HG03442 (cell line): ENCODE measurements around the gene COA4.

Source experiments
- ATAC-seq: cut with Tn5 transposase; IDR thresholded peaks from one replicate; pipeline ENCODE4 v1.9.1; 2021; ENCODE audit warnings: mild to moderate bottlenecking, moderate library complexity; ENCODE audit not compliant: unreplicated experiment

COA4 gene

DNA sequence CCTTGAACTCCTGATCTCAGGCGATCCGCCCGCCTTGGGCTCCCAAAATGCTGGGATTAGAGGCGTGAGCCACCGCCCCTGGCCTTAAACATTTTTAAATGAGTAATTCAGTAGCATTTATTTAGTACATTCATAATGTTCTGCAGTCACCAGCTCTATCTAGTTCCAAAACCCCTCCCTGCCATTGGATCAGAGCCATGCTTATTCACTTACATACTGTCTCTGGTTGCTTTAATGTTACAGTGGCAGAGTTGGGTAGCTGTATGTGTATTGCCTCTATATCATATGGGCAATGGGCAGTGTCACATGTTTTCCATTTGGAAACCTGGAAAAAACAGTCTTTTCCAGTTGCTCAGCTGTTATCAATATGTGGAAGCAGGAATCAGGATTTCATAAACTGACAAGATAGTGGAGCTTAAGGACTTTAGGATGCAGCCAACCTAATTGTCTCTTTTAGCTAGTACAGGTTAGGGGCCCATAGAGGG lies 10.5 kb downstream of the COA4 start:
- ATAC-seq, result no peak

DNA sequence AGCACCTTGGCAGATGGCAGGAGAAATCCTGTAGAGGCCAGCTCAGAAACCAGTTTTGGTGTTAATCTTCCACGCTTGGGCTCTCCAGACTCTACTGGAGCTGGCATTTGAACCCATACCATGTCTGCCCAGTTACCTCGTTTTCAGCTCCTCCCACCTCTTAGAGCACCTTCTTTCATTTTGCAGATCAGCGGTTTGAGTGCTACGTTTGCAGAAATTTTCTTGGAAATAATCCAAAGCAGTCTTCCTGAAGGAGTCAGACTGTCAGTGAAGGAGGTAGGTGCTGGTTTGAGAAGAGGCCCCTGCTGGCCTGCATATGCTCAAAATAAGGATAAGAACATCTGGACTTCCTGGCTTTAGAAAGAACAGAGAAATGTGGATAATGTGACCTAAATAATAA lies 13.7 kb downstream of the COA4 start:
- ATAC-seq, result no peak

DNA sequence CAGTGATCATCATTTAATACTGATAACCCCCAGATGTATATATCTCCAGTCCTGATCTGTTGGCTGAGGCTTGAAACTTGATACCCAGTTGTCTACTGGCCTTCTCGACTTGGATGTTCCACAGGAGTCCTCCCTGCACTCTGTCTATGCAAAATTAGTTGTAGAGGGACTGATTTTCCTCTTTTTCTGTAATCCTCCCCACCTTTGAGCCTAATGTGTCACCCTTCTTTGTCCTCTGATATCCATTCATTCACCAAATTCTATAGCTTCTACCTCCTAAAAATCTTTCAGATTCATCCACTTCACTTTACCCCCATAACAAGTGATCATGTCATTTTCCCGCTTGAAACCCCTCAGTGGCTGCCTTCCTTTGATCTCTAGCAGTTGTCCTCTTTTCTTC lies 16.4 kb downstream of the COA4 start:
- ATAC-seq, result no peak

DNA sequence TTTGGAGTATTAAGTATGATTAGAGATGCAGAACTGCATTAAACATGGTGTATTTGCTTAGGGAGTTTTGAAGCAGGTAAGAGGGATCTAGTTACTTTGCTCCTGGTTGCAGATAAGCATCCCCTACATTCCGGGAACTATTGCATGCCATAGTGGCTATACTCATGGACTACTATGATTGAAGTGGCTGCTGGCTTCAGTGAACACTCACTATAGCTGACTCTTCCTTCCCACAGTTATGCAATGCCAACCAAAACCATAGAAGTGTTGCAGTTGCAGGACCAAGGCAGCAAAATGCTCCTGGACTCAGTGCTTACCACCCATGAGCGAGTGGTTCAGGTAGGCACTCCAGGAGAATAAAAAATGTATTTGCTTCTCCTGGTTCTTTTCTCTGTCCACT lies 17.0 kb downstream of the COA4 start:
- no peak for ATAC-seq

DNA sequence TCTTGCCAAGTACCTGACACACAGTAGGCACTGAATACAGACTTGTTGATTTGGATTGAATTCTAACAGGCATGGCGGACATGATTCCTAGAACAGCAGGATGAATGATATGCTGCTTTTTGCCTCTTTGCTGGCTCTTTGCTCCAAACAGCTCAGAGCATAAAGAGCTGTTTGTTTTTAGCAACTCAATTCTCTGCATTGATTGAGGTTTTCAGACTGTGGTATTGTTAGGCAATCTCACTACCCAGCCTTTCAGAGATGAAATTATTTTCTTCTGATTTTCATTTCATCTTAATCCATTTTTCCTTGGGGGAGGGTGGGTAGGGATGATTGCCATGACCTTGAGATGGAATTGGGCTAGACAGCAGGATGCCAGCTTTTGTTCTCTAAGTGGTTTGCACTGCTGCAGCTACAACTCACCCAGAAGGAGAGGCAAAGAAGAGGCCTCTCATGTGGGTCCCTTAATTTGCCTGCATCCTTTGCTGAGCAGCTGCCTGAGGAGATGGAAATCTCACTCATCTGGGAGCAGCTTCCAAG lies 20.5 kb downstream of the COA4 start:
- no peak for ATAC-seq

DNA sequence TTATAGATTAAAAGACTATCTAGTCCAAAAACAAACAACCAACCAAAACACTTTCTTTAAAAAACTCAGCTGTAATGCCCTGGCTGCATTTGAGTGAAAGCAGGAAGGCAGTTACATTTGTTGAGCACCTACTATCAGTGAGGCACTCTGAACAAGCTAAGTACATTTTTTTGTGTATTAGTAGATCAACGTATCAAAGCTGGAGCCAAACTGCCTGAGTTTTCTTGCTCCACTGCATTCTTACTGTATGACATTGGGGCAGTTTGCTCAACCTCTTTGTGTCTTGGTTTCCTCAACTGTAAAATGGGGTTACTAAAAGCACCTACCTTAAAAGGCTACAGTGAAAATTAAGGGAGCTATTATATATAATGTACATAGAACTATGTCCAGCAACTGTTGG lies 22.0 kb downstream of the COA4 start:
- ATAC-seq, result no peak

DNA sequence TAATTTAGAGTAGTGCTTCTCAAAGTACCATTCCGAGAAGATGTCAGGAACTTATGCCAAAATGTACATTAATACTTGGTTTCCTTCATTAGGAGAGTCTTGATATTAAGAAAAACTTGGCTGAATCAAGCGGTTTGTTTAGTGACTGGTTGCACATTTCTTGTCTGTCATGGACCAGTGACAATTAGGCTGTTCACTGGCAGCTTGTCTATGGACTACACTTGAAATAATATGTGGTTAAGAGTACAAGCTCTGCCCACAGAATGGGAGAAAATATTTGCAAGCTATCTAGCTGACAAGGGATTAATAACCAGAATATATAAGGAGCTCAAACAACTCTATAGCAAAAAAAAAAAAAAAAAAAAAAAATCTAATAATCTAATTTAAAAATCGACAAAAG lies 24.6 kb downstream of the COA4 start:
- no peak for ATAC-seq

DNA sequence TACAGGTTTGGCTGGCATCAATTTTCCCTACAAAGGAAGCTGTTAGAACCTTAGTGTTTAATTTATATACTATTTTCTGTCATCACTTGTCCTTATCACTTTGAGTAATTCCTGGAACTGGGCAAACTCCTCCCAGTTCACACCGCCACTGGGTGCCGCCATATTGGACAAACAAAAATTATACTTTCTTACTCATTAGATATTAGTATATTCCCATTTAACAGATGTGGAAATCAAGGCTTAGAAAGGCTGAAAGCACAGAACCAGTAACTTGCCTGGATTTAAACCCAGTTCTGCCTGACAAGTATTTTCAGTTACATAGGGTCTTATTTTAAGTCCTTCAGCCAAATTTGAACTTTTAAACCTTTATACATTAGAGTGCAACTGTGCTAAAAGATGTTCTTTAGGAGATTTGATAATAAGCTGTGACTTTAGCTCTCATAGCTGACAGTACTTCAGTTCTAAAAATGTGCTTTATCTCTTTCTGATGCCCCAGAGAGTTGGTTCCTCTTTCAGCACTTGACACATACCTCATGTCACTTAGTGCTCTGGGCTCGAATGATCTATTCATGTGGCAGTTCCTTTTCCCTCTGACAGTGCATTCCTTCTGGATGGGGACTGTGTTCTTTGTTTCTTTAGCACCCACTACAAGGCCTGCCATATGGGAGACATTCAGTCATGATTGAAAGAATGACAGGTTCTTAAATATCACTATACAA lies 25.4 kb downstream of the COA4 start:
- ATAC-seq, result no peak

DNA sequence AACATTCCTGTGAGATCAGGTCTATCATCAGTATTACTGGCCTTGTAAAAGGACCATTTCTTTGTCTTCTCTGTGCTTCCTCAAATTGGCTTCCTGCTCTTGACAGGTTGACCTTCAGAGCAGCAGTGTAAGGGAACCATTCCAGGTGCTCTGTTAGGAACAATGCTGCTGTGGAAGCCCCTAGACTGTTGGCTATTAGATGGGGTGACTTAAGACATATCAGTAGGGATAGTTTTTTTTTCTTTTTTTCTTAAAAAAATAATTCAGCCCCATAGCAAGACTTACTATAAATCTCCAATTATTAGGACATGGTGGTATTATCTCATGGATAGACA lies 37.6 kb downstream of the COA4 start:
- no peak for ATAC-seq

DNA sequence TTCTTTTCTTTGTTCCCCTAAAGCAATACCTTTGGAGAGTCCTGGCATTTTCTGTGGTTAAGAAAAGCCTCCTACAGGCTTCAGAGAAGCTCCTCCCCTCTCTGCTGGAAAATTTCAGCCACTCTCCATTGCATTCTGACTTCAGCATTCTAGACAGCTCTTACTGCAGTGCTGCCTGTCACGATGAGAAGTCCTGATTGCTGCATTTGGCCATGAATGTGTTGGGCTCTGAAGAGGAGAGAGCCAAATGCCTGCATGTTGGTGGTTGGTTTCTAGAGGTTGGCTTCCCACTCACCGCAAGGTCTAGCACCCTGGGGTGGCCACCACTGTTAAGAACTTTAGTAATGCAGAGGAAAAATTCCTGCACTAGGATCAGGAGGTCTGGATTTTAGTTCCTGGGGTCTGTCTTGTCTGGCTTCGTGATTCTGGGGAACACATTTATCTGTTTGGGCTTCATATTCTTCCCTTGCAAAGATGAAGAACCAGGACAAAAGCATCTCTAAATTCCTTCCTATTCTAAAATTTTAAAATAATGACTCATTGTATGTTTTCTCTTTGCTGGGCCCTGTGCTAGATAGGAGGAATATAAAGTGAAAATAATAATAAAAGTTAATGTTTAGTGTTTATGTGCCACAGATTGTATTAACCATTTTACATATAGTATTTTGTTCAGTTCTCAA lies 38.1 kb downstream of the COA4 start:
- ATAC-seq, result no peak

DNA sequence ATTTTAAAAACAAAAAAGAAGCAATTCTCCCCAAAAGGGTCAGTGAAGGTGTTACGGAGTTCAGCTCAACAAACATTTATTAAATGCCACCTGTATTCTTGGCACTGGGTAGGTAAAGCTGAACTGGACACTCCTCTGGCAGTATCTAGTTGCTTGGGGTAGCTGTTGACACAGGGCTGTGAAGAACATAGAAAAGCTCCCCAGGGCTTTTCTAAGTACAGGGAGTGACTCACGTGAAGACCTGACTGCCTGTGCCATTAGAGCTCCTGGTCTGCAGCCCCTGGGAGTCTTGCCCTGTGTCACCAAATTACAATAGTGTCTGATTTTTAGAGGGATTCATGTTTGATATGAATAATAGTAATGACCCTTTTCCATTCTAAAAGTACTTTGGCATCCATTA lies 43.6 kb downstream of the COA4 start:
- ATAC-seq, result no peak

DNA sequence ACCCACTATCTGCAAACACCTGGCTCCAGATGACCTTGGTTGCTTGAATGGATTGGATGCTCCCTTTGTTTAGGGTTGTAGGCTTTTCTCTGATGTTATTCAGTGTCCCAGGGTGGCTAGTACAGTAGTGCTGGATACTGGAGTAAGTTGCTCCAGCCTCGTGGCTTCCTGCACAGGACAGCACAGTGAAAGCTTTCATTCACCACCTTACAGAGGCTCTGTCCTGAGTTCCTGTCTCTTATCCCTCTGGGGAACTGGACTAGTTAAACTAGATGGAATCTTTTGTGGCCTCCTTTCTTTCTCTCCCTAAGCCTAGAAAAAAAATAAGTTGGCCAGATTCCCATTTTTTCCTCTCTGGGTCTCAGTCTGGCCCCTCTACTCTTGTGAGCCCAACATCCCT lies 46.4 kb downstream of the COA4 start:
- no peak for ATAC-seq
